ACC112 (cell line): ENCODE data around the gene SPATA31C2.

ENCODE experiments used
- H2AFZ ChIP-seq: fragments of 200-600 bp; sonication (generic); one replicate; pipeline ENCODE4 v1.6.0; 2017; ENCODE audit warnings: antibody characterized with exemption, low read length; ENCODE audit not compliant: unreplicated experiment
- H3K27ac ChIP-seq: fragments of 200-600 bp; sonication (generic); 2 replicates; pipeline ENCODE4 v1.5.1; 2014; ENCODE audit warnings: low read depth, mild to moderate bottlenecking, antibody characterized with exemption, low read length, moderate library complexity
- H3K27me3 ChIP-seq: fragments of 200-600 bp; sonication (generic); 2 replicates; pipeline ENCODE4 v1.6.1; 2014; ENCODE audit warnings: mild to moderate bottlenecking, antibody characterized with exemption, low read length, moderate library complexity, mixed read lengths; ENCODE audit not compliant: insufficient read depth
- H3K36me3 ChIP-seq: fragments of 200-600 bp; sonication (generic); 2 replicates; pipeline ENCODE4 v1.6.1; 2016; ENCODE audit warnings: mild to moderate bottlenecking, antibody characterized with exemption, low read length, moderate library complexity, mixed read lengths; ENCODE audit not compliant: insufficient read depth
- H3K4me1 ChIP-seq: fragments of 200-600 bp; sonication (generic); one replicate; pipeline ENCODE4 v1.6.1; 2016; ENCODE audit warnings: low read length, mixed read lengths; ENCODE audit not compliant: insufficient read depth, unreplicated experiment, control insufficient read depth
- H3K4me3 ChIP-seq: fragments of 200-600 bp; sonication (generic); 2 replicates; pipeline ENCODE4 v1.5.1; 2014; ENCODE audit warnings: mild to moderate bottlenecking, low read depth, low read length
- H3K79me2 ChIP-seq: fragments of 200-600 bp; sonication (generic); one replicate; pipeline ENCODE4 v1.6.0; 2016; ENCODE audit warnings: low read length; ENCODE audit not compliant: control insufficient read depth, unreplicated experiment, insufficient read depth

SPATA31C2 gene

DNA sequence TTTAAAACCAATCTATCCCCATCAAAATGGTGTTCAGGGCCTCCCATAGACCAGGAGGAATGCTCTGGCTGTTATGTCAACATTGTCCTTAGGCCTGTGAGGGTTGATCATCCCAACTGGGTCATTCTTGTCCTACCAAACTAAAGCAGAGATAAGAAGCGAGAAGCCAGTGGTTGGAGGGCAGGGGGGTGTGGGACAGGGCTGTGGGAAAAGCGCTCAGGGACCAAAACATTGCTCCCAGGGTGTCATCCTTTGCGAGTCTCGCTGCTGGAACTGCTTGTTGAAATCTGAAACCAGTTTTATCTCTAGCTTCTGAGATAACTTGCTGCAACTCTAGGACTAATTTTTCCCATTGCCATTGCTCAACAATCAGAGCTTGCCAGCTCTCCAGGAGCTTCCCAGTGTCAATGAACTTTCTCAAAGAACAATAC, 48.1 kb downstream of the SPATA31C2 start:
- H3K27ac ChIP-seq = peak overlapping the region; percentile 34; the same call in 1 of the 2 replicates

DNA sequence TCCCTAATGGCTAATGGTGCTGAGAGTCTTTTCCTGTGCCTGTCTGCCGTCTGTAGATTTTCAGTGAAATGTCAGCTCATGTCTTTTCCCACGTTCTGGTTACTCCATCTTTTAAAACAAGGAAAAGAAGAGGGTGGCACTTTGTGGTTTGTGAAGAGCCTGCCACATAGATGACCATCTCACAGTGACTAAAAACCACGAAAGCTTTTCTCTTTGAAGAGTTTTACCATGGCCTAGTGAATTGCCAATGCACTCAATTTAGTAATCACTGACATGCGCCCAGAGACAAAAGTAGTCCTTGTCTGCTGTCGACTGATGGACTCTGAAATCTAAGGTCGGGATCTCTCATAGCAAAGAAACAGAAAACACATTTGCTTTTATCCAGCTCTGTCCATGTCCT, 50.4 kb downstream of the SPATA31C2 start:
- no peak overlapping the region for H3K4me3 ChIP-seq
- peaks cover 5% of the 10 kb centered on the region for H3K4me1 ChIP-seq
- no peaks in the 10 kb centered on the region for H3K27me3 ChIP-seq
- H2AFZ ChIP-seq = no peak overlapping the region
- no peaks in the 10 kb centered on the region for H3K79me2 ChIP-seq
- H3K36me3 ChIP-seq = no peaks in the 10 kb centered on the region
- no peak overlapping the region for H3K27ac ChIP-seq

More for the DNA sequence above, 48.1 kb downstream of the SPATA31C2 start:
- Histone ChIP-seq H2AFZ (peak overlapping the region; percentile 68), H3K36me3 (no peaks in the 10 kb centered on the region), H3K4me1 (peaks cover 5% of the 10 kb centered on the region), H3K4me3 (no peak overlapping the region), H3K79me2 (no peaks in the 10 kb centered on the region), H3K27me3 (no peaks in the 10 kb centered on the region)

DNA sequence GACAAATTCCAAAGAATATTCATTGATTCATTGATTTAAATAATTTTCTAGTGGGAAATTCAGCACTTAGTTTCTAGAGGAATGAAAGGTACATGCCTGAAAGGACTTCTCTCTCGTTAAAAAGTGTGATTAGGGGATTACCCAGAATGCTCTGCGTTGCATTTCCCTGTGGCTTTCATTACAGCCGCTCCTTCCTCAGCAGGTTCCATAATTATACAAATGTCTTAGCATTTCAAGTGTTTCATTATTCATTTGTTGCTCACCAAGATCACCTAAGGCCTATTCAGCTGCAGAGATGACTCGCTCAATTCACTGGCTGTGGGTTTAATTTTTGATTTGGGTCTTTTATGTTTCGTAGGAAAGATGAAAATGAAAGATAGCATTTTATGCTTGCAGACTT, 52.8 kb downstream of the SPATA31C2 start:
- H3K4me1 ChIP-seq = peaks cover 5% of the 10 kb centered on the region

DNA sequence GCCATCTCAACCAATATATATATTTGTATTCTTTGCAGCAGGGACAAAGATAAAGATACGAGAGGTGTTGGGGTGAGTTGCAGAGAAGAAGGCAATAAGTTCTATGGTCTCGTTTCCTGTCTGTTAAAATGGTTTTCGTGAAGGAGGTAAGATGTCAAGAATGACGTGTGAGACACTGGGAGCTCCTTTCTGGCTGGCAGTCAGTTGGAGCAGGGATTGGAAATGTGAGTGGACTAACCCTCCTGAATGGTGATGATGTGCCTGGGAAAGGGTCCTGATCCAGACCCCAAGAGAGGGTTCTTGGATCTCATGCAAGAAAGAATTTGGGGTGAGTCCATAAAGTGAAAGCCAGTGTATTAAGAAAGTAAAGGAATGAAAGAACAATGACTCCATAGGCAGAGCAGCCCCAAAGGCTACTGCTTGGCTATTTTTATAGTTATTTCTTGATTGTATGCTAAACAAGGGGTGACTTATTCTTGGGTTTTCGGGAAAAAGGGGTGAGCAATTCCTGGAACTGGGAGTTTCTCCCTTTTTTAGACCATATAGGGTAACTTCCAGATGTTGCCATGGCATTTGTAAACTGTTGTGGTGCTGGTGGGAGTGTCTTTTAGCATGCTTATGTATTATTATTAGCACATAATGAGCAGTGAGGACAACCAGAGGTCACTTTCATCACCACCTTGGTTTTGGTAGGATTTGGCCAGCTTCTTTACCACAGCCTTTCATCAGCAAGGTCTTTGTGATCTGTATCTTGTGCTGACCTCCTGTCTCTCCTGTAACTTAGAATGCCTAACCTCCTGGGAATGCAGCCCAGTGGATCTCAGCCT, 53.7 kb downstream of the SPATA31C2 start:
- Histone ChIP-seq H3K79me2 (no peaks in the 10 kb centered on the region), H3K36me3 (no peaks in the 10 kb centered on the region), H3K27ac (no peak overlapping the region), H3K4me3 (no peak overlapping the region), H3K27me3 (no peaks in the 10 kb centered on the region), H3K4me1 (no peaks in the 10 kb centered on the region), H2AFZ (no peak overlapping the region)

More for the DNA sequence above, 52.8 kb downstream of the SPATA31C2 start:
- Histone ChIP-seq H3K4me3 (no peak overlapping the region), H3K36me3 (no peaks in the 10 kb centered on the region), H3K27ac (no peak overlapping the region), H2AFZ (no peak overlapping the region), H3K27me3 (no peaks in the 10 kb centered on the region), H3K79me2 (no peaks in the 10 kb centered on the region)
